ENCODE results near the gene XAGE5.
"Not testable (repeated sequence)": the region's sequence is repeated elsewhere in the genome, so short reads cannot be mapped to it uniquely, and the experiment has no call there.

The XAGE5 gene, protein sequence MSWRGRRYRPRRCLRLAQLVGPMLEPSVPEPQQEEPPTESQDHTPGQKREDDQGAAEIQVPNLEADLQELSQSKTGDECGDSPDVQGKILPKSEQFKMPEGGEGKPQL

DNA sequence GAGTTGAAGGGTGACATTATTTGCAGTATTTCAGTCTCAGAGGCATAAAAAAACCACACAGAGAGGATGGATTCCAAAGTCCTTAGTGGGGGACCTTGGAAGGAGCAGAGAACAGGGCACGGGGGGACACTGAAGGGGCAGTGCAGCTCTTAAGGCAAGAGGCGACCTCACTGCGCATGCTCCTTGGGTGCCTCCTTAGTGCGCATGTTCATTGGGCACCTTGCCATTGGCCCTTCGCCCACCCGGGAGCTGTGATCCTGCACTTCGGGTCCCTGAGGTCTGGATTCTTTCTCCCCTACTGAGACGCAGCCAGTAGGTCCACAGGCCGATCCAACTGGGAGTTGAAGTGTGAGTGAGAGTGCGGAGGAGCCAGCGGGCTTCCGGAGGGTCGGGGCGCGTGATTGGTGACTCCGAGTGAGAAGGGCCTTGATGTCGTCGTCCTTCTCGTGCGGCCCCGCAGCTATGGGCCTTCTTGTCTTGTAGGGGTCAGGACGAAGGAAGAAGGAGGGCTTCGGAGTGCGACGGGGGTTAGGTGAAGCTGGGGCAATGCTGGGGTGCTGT lies at the start of gene XAGE5:
TSS of gene XAGE5 (plus strand) at position 223 of the 561 bp plus-strand sequence. CDS start 1,280 bp downstream, outside the sequence.
- no peak for DNase-seq

DNA sequence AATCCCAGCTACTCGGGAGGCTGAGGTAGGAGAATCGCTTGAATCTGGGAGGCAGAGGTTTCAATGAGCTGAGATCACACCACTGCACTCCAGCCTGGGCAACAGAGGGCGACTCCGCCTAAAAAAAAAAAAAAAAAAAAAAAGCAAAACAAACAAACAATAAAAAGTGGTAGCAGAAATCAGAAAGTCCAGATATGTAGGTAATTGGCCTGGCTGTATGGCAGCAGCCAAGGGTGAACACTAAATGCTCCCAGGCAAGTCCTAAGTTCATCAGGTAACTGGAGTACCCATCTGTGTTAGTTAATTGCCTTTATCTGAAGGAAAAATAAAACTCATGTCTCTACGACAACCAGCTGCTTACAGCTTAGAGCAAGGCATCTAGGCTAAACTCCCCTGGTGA lies 45.1 kb upstream of the XAGE5 start:
- not testable (repeated sequence) for DNase-seq

DNA sequence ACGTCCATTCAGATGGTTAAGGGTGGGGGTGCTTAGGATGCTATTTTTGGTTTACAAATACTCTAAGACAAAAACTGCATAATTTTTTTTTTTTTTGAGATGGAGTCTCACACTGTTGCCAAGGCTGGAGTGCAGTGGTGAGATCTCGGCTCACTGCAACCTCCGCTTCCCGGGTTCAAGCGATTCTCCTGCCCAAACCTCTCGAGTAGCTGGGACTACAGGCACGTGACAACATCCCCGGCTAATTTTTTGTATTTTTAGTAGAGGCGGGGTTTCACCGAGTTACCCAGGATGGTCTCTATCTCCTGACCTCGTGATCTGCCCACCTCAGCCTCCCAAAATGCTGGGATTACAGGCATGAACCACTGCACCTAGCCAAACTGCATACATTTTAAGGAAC lies 37.6 kb upstream of the XAGE5 start:
- not testable (repeated sequence) for DNase-seq

DNA sequence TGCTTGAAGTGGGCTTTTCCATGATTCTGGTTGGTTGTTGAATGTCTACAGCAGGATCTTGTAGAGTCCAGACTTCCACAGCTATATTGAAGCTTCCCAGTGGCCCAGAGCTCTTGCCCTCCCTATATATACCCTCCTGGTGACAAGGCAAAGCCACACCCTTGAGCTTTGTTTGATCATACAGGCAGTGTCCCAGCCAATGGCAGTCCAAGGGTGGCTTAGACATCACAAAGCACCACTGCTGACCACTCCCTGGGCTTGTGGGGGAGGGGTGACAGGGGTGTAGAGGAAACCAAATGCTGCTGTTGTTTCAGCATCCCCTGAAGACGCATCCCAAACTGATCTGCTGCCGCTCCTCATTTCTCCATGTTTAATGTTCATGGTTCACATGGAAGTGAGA lies 13.8 kb upstream of the XAGE5 start, which contains the start of gene SPANXN5:
TSS of gene SPANXN5 (minus strand) at position 101 of the 400 bp plus-strand sequence. CDS start at position 22, 79 bp downstream.
- DNase-seq: not testable (repeated sequence)

DNA sequence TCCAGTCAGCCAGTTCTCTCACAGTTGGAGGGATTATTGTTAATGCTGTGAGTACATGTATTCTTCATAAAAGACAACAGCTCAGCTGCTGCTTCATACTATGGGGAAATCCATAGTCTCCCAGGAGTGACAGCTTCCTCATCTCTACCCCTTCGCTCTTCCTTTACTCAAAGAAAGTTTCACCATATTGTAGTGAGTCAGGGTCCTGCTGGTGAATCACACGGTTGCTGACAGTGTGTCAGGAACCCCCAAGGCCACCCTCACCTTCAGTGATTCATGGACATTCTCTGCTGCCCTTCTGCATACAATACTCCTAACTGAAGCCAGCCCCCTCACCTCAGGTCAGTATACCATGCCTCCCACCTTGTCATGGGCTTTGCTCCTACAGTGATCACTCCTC lies 6.2 kb upstream of the XAGE5 start:
- not testable (repeated sequence) for DNase-seq

DNA sequence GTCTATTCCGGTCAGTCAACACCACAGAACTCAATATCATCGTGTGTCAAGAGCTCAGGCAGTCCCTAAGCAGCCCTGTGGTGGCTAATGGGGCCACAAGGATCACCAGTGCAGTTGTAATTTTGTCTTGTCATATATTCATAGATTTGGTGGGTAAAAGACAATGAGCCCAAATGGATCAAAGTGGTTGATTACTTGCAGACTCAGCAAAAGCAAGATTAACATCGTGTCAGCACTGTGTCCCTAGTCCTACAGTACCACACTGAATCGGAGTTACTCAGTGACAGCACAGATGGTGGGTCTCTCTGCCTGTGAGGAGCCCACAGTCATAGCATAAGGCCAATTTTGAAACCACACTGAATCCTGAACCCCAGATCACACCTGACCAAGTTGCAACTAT lies 8.7 kb downstream of the XAGE5 start:
- DNase-seq: no peak

DNA sequence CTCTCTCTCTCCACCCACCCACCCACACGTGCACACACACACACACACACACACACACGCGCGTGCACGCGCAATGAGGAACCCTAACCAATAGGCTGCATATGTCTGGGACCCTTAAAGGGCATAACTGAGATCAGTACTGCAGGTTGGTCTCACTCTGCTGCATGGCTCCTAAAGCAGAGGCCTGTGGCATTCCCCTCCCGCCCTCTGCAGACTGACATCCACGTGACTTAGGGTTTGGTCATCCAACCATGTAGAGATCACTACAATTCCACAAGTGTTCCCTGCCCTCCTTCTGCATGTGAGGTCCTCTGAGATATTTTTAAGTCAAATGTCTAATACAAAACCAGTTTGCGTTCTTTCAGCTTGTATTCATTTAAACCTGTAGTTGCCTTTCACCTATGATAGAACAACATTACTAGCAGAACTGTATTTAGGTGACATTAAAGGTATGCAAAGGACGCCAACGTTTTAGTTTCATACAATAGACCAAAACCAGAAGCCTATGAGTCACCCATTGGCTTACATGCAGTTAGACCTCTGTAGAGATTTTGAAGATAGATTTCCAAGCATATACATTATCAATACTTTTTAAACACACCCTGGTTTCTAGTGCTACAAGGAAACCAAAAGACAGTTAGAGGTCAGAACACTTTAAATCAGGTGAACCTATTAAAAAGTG lies 10.1 kb downstream of the XAGE5 start:
- no peak for DNase-seq

DNA sequence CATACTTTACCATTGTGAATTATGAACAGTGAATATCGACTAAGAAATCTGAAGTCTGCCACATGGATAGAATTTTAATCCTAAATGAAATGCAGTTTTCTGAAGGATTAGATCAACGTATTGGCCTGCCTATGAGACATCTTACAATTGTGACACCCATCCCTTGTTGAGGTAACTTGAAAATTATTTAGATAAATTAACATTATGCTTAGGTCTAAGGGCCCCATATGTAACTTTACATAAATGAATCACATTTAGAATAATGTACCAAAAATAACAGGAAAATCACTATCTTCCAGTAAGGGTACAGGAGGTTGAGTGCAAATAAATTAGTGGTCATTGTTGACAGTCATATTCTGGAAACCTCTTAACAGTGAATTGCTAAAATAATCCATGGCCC lies 13.5 kb downstream of the XAGE5 start:
- no peak for DNase-seq

DNA sequence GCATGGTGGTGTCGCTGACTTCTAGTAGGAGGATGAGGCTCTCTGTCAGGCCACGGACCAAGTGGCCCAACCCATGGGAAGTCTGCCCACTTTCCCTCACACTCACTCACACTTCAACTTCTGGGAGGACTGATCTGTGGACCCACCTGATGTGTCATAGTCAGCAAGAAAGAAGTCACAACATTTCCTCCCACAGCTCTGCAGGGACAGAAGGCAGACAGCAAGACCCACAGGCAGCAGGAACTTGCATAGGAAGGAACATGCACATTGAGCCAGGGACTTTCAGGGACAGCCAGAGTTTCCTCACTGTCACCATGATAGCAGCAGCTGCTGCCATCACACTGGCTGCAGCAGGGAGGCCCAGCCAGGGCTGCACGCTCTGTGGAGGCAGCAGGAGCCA lies 19.5 kb downstream of the XAGE5 start:
- no peak for DNase-seq

DNA sequence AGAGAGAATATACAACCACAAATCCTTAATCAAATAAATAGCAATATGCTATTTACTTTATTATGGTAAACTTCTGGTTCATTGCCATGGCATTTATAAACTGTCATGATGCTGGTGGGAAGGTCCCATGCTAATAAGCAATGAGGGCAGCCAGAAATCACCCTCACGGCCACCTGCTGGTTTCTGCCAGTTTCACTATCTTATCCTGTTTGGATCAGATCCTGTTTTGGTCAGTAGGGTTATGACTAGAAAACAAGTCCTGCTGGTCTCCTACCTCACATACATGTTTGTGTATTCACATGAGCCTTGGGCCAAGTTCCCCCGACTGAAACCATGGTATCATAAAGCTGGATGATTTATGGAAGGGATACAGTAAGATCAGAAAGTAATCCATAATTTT lies 28.1 kb downstream of the XAGE5 start:
- no peak for DNase-seq

DNA sequence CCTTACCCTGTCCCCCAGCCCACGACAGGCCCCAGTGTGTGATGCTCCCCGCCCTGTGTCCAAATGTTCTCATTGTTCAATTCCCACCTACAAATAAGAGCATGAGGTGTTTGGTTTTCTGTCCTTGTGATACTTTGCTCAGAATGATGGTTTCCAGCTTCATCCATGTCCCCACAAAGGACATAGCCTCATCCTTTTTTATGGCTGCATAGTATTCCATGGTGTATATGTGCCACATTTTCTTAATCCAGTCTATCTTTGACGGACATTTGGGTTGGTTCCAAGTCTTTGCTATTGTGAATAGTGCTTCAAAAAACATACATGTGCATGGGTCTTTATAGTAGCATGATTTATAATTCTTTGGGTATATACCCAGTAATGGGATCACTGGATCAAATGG lies 32.5 kb downstream of the XAGE5 start:
- not testable (repeated sequence) for DNase-seq

DNA sequence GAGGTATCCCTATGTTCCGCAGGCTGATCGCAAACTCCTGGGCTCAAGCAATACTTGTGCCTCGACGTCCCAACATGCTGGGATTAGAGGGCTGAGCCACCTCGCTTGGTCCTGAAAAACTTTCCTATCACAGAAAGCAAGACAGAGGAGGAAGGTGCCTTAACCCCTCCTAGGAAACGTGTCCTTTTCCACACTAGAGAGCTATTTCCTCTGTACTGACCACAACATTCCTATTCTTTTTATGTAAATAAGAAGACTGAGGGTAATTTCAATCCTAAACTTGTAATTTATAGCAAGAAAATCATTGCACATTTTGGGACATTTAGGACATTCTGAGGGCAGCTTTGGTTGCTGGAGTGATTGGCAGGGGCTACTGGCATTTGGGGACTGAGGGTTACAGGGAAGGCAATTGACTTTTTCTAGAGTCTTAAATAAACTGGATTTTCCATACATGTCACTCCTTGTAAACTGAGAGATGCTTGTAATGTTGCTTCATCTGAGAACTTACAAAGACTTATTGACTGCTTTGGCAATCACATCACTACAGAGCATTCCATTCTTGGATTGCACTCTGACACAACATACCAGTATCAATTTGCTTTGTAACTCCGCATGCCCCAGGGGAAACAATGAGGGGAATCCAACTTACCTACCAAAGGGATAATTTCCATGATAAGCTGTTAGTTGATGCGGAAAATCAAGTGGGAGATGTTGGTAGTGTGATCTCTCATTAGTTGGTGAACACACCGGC lies 41.2 kb downstream of the XAGE5 start:
- DNase-seq: no peak

DNA sequence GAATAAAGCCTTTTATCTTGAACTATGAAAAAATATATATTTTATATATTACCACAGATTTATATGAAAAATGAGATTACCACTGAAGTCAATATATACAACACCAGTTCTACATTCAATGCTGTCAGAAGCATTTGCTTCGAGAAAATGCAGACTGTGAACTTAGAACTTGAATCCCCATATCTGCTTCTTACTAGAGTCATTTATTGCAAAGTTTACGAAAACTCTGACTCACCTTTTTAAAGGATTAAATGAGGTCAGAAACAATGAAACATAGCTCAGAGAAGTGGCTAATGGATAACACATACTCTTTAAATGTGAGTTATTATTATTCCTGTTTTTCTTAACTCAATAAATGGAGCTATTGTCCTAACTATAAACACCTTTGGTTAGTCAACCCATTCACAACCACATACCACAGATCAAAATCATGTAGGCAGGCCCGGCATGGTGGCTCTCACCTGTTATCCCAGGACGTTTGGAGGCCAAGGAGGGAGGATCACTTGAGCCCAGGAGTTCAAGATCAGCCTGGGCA lies 46.0 kb downstream of the XAGE5 start:
- DNase-seq: not testable (repeated sequence)

DNA sequence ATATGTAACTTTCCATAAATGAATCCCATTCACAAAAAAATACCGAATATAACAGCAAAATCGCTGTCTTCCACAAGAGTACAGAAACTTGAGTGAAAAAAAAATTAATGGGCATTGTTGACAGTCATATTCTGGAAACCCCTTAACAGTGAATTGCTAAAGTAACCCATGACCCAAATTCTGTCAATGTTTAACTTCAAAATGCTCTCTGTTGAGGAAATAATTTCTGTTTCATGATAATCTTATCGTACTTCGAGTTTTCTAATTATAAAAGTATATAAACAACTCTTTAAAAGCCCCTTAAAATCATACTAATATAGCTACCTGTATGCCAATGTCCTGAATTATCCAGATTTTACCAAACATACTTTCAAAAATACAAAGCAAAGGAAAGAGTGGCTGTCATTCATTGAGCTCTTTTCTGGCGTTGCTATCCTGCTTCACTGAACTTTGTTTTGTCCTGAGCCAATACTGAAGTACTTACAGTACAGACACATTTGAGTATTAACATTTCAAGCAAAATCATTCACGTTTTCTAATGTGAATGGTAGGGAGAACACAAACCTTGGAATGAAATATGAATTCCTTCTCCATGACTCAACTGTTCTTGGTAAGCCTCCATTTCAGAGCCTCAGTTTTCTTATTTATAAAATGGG lies 54.4 kb downstream of the XAGE5 start:
- DNase-seq: no peak
